A549 (cell line): ENCODE measurements around the gene SLC25A10. TPM values are rescaled to one million over a fixed set of nuclear protein-coding genes. Genes with fewer than 3 reads are reported as not detected.

Experiments
- ATAC-seq, 2 experiments: fragments of 200-7000 bp in 1 of 2; fragments of >200 bp in 1 of 2; cut with Nextera tagmentation in 1 of 2; cut with Tn5 transposase in 1 of 2; 3 replicates each; pipeline versions ENCODE4 v1.8.0 to v1.9.1; 2018 to 2020; ENCODE audit warnings: mild to moderate bottlenecking in 1 of 2, moderate library complexity in 1 of 2
- CTCF ChIA-PET: fragments of 300-600 bp; sonication (Branson Sonifier 250); formaldehyde crosslinking; extraction: SDS; loops from one replicate; lab custom pipeline; 2021; ENCODE audit warnings: antibody characterized with exemption, inconsistent platforms; lab: Yijun Ruan, JAX
- POLR2A ChIA-PET: fragments of 350-600 bp; formaldehyde crosslinking; extraction: SDS; loops from one replicate; lab custom pipeline; 2021; ENCODE audit warnings: antibody characterized with exemption, inconsistent platforms; lab: Yijun Ruan, JAX
- DNase-seq, 2 experiments: peaks; one replicate each; pipeline versions ENCODE4 v3.0.0 to v3.0.0-alpha.2; 2011 to 2016; ENCODE audit warnings: low read depth in 1 of 2, low spot score in 1 of 2
- FAIRE-seq: peaks from 2 replicates; lab custom pipeline; 2011; peaks lifted over from hg19 to GRCh38; lab: Jason Lieb, UNC
- H3K27ac ChIP-seq, 2 experiments: fragments of >200 bp; sonication (Bioruptor Twin); formaldehyde crosslinking; 3 replicates each; pipeline ENCODE4 v1.5.1; 2016 to 2017
- H3K4me1 ChIP-seq: fragments of >200 bp; sonication (Bioruptor Twin); formaldehyde crosslinking; 3 replicates; pipeline ENCODE4 v1.6.1; 2016
- H3K4me2 ChIP-seq: fragments of >200 bp; sonication (Bioruptor Twin); formaldehyde crosslinking; 3 replicates; pipeline ENCODE4 v1.6.1; 2016
- H3K4me3 ChIP-seq: fragments of >200 bp; sonication (Bioruptor Twin); formaldehyde crosslinking; 3 replicates; pipeline ENCODE4 v1.5.1; 2016
- H3K9me3 ChIP-seq: fragments of >200 bp; sonication (Bioruptor Twin); formaldehyde crosslinking; 3 replicates; pipeline ENCODE4 v1.6.1; 2016
- BHLHE40 ChIP-seq: IDR thresholded peaks from 2 replicates; pipeline ENCODE4 v1.6.1; 2012; ENCODE audit warnings: low read depth, low read length, inconsistent platforms
- CHD4 ChIP-seq: fragments of 200-600 bp; sonication (generic); IDR thresholded peaks from 2 replicates; pipeline ENCODE4 v1.6.1; 2016; ENCODE audit warnings: antibody characterized with exemption, mild to moderate bottlenecking, borderline replicate concordance
- EHF ChIP-seq: fragments of 250-450 bp; sonication (Bioruptor Pico); IDR thresholded peaks from 2 replicates; pipeline ENCODE4 v1.5.0; 2020; ENCODE audit warnings: mild to moderate bottlenecking
- EHMT2 ChIP-seq: fragments of 200-600 bp; sonication (generic); IDR thresholded peaks from 2 replicates; pipeline ENCODE4 v1.6.1; 2016; ENCODE audit warnings: antibody characterized with exemption, low read depth, mild to moderate bottlenecking, moderate library complexity
- ESRRA ChIP-seq: fragments of 150-350 bp; IDR thresholded peaks from 2 replicates; pipeline ENCODE4 v1.6.1; 2014; ENCODE audit warnings: mild to moderate bottlenecking, low read length, borderline replicate concordance
- FOXS1 ChIP-seq: fragments of 250-450 bp; sonication (Bioruptor Pico); IDR thresholded peaks from 2 replicates; pipeline ENCODE4 v1.5.0; 2020; ENCODE audit warnings: mild to moderate bottlenecking, moderate library complexity
- NFE2L2 ChIP-seq: fragments of 150-350 bp; conservative IDR thresholded peaks from 2 replicates; pipeline ENCODE4 v1.6.1; 2014; ENCODE audit warnings: low read length
- NPAS2 ChIP-seq: fragments of 250-450 bp; sonication (Bioruptor Pico); IDR thresholded peaks from 2 replicates; pipeline ENCODE4 v1.8.0; 2022; ENCODE audit warnings: mild to moderate bottlenecking, moderate library complexity, borderline replicate concordance
- PHF8 ChIP-seq: fragments of 200-600 bp; sonication (generic); IDR thresholded peaks from 2 replicates; pipeline ENCODE4 v1.6.1; 2016; ENCODE audit warnings: low read depth, mild to moderate bottlenecking, antibody characterized with exemption, moderate library complexity, borderline replicate concordance
- POLR2A ChIP-seq: IDR thresholded peaks from 2 replicates; pipeline ENCODE4 v1.6.1; 2012; ENCODE audit warnings: mild to moderate bottlenecking, low read length
- POLR2AphosphoS2 ChIP-seq: conservative IDR thresholded peaks from 2 replicates; pipeline ENCODE4 v1.6.1; 2012; ENCODE audit warnings: low read length, improper control_type of control experiment, inconsistent platforms
- RAD21 ChIP-seq, 2 experiments: fragments of >200 bp in 1 of 2; sonication (Bioruptor Twin) in 1 of 2; formaldehyde crosslinking in 1 of 2; IDR thresholded peaks in 1 of 2; conservative IDR thresholded peaks in 1 of 2; 2 replicates in 1 of 2; 3 replicates in 1 of 2; pipeline ENCODE4 v1.6.1; 2012 to 2018; ENCODE audit warnings: inconsistent platforms in 1 of 2
- RARB ChIP-seq: fragments of 250-450 bp; sonication (Bioruptor Pico); IDR thresholded peaks from 2 replicates; pipeline ENCODE4 v1.8.0; 2021; ENCODE audit warnings: mild to moderate bottlenecking, moderate library complexity
- SREBF2 ChIP-seq: fragments of 450-650 bp; IDR thresholded peaks from 2 replicates; pipeline ENCODE4 v1.6.1; 2014; ENCODE audit warnings: mild to moderate bottlenecking, moderate library complexity
- ZSCAN20 ChIP-seq: fragments of 250-450 bp; sonication (Bioruptor Pico); IDR thresholded peaks from 2 replicates; pipeline ENCODE4 v1.8.0; 2022; ENCODE audit warnings: mild to moderate bottlenecking, moderate library complexity
- WGBS: methylation state at CpG from one replicate; pipeline ENCODE4 v1.1.6; 2017; ENCODE audit errors: missing lambda C conversion rate; 5-methylcytosine and 5-hydroxymethylcytosine counted together
- polyA plus RNA-seq, 4 experiments: library from polyadenylated mRNA; depleted of rRNA in 3 of 4; stranded (reverse); fragments of >200 nt; fragmentation: RNase III in 1 of 4; extraction: RNeasy Plus Mini Kit Qiagen cat#74134 plus additional on column Dnase treatment in 1 of 4; gene quantifications; 2 replicates in 3 of 4; 3 replicates in 1 of 4; pipeline ENCODE4 v1.2.3, GENCODE V29; 2011 to 2017
- TF ChIP-seq, protein P1 (sequence below): fragments of >200 bp; sonication (Bioruptor Twin); formaldehyde crosslinking; IDR thresholded peaks from 2 replicates; pipeline ENCODE4 v1.6.1; 2016
- TF ChIP-seq, protein P2 (sequence below): fragments of >200 bp; sonication (Bioruptor Twin); formaldehyde crosslinking; IDR thresholded peaks from 3 replicates; pipeline ENCODE4 v1.5.1; 2016
- TF ChIP-seq, protein P3 (sequence below): IDR thresholded peaks from 2 replicates; pipeline ENCODE4 v1.6.1; 2012; ENCODE audit warnings: low read depth, borderline replicate concordance

Gene SLC25A10
- polyA plus RNA-seq, 2 of the 4 experiments (the other 2 are of a cell fraction): 20.0 to 47.0 TPM

DNA sequence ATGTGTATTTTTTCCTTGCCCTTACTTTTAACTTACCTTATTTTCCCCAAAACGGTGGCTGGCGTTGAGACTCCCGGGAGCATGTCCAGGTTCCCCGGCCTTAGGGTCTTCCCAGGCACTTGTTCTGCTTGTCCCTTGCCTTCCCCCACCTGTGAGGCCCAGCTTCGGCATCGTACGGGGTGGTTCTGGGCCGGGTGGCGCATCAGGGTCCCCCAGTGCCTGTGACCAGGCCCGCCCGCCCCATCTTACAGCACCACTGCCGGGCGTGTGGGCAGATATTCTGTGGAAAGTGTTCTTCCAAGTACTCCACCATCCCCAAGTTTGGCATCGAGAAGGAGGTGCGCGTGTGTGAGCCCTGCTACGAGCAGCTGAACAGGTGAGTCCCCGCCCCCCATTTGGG is 20.9 kb upstream of the SLC25A10 start (continued):
- no peak for TF ChIP-seq CHD4
- no peak for TF ChIP-seq ESRRA
- TF ChIP-seq BHLHE40: no peak
- TF ChIP-seq ZSCAN20 (CRISPR knock-in tag): no peak

DNA sequence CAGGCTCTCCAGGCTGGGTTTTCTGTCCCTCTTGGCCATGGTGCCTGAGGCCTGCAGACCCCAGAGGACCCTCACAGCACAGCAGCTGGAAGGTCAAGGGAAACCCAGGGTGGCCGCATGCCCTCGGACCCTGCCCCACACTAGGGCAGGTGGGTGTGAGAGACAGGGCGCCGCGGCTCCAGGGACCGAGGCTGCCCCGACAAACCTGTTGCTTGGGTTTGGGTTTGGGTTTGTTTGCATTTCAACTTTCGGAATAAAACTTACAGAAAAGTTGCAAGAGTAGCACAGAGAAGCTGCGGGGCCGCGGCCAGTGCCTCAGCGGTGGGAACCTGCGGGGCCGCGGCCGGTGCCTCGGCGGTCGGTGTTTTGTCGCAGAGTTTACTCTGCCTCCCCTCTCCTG is 20.5 kb upstream of the SLC25A10 start:
- 96% methylated on average over 20 of the region's 20 CpGs for WGBS
- CTCF ChIA-PET: interaction anchor here (1.2 to 3.0 kb wide), 2 partner anchors 11 to 139 kb away, joined by 4 to 19 read pairs; partner anchors contain the start of gene MRPL12
- no peak for TF ChIP-seq EHMT2
- TF ChIP-seq, protein P1, sequence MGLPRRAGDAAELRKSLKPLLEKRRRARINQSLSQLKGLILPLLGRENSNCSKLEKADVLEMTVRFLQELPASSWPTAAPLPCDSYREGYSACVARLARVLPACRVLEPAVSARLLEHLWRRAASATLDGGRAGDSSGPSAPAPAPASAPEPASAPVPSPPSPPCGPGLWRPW: no peak
- TF ChIP-seq EHF: no peak
- TF ChIP-seq SREBF2: no peak
- no peak for TF ChIP-seq ZSCAN20 (CRISPR knock-in tag)
- no peak for TF ChIP-seq NFE2L2
- no peak for TF ChIP-seq PHF8
- no peak for TF ChIP-seq NPAS2 (CRISPR knock-in tag)
- TF ChIP-seq, all 56 proteins: peak for 0
- Histone ChIP-seq H3K27ac (no peak overlapping the region), H3K4me2 (no peak overlapping the region), H3K9me3 (no peaks in the 10 kb centered on the region), H3K4me3 (no peak overlapping the region), H3K4me1 (no peaks in the 10 kb centered on the region)
- ATAC-seq (no peak), FAIRE-seq (no peak), DNase-seq (no peak)
- POLR2A ChIA-PET: interaction anchor here (1.1 to 2.1 kb wide), 2 partner anchors 8 to 11 kb away, joined by 3 to 11 read pairs; partner anchors contain the start of genes ARL16, HGS and MRPL12

DNA sequence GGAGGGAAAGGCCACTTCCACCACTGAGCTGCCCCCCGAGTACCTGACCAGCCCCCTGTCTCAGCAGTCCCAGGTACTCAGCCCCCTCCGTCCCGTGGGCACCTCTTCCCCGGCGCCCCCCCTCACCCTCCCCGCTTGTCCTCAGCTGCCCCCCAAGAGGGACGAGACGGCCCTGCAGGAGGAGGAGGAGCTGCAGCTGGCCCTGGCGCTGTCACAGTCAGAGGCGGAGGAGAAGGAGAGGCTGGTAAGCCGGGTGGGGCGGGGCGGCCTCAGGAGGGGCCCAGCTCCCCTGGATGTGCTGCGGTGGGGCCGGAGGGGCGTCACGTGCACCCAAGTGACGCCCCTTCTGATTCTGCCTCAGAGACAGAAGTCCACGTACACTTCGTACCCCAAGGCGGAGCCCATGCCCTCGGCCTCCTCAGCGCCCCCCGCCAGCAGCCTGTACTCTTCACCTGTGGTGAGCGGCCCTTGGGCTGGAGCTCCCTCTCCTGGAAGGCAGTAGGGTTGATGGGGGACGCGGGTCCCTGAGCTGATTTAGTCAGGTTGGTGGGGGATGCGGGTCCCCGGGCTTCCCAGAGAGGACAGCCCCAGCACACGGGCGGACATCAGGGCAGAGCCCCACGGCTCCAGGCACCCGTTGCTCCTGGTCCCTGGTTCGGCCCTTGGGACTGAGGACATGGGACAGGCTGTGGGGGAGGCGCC is 18.4 kb upstream of the SLC25A10 start:
- H3K9me3 ChIP-seq: no peaks in the 10 kb centered on the region
- H3K27ac ChIP-seq: no peak overlapping the region
- TF ChIP-seq SREBF2 (no peak), RAD21 (conservative IDR thresholded peaks at IDR 0.05 in 1 of 2, IDR thresholded peaks at IDR 0.05 in 1 of 2) (peak in 1 of 2 experiments; percentile 45; a peak in 1 of 5 replicates)
- TF ChIP-seq, protein P2, sequence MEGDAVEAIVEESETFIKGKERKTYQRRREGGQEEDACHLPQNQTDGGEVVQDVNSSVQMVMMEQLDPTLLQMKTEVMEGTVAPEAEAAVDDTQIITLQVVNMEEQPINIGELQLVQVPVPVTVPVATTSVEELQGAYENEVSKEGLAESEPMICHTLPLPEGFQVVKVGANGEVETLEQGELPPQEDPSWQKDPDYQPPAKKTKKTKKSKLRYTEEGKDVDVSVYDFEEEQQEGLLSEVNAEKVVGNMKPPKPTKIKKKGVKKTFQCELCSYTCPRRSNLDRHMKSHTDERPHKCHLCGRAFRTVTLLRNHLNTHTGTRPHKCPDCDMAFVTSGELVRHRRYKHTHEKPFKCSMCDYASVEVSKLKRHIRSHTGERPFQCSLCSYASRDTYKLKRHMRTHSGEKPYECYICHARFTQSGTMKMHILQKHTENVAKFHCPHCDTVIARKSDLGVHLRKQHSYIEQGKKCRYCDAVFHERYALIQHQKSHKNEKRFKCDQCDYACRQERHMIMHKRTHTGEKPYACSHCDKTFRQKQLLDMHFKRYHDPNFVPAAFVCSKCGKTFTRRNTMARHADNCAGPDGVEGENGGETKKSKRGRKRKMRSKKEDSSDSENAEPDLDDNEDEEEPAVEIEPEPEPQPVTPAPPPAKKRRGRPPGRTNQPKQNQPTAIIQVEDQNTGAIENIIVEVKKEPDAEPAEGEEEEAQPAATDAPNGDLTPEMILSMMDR: peak; percentile 24; the same call in 2 of the 3 replicates
- H3K4me2 ChIP-seq: no peak overlapping the region
- no peak overlapping the region for H3K4me3 ChIP-seq
- FAIRE-seq (no peak), DNase-seq (no peak), ATAC-seq (peak; percentile 31 to 45; a peak in 3 of 6 replicates)
- ChIA-PET CTCF (interaction anchor here (0.6 to 5.1 kb wide), 9 partner anchors 9 to 326 kb away, joined by 3 to 54 read pairs (median 4); partner anchors contain the start of genes ARL16, HGS and MRPL12), POLR2A (interaction anchor here (1.5 to 2.1 kb wide), 2 partner anchors 9 to 10 kb away, joined by 5 to 11 read pairs; partner anchors contain the start of genes ARL16, HGS and MRPL12)
- no peaks in the 10 kb centered on the region for H3K4me1 ChIP-seq
- WGBS: 86% methylated on average over 23 of the region's 35 CpGs

DNA sequence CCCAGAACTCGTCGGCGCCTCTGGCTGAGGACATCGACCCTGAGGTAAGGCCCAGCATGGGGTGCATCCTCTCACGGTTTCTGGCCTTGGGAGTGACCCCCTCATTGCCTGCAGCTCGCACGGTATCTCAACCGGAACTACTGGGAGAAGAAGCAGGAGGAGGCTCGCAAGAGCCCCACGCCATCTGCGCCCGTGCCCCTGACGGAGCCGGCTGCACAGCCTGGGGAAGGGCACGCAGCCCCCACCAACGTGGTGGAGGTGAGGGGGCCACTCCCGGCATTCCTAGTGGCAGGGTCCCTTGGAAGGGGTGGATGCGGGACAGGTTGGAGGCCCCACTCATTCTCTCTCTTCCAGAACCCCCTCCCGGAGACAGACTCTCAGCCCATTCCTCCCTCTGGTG is 17.3 kb upstream of the SLC25A10 start:
- no peaks in the 10 kb centered on the region for H3K9me3 ChIP-seq

More for the DNA sequence above, 17.3 kb upstream of the SLC25A10 start:
- ATAC-seq (no peak), FAIRE-seq (no peak), DNase-seq (no peak)
- Histone ChIP-seq H3K4me3 (no peak overlapping the region), H3K27ac (no peak overlapping the region), H3K4me2 (no peak overlapping the region), H3K4me1 (no peaks in the 10 kb centered on the region)
- CTCF ChIA-PET: interaction anchor here (1.2 to 5.1 kb wide), 4 partner anchors 11 to 19 kb away, joined by 3 to 54 read pairs (median 6); partner anchors contain the start of genes ARL16 and HGS
- WGBS: 98% methylated on average over 19 of the region's 19 CpGs
- TF ChIP-seq POLR2AphosphoS2: 0 out of 2 replicates have a peak, but pooled peaks have one; percentile 31
- TF ChIP-seq, protein P3, sequence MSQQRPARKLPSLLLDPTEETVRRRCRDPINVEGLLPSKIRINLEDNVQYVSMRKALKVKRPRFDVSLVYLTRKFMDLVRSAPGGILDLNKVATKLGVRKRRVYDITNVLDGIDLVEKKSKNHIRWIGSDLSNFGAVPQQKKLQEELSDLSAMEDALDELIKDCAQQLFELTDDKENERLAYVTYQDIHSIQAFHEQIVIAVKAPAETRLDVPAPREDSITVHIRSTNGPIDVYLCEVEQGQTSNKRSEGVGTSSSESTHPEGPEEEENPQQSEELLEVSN: no peak
- no peak for TF ChIP-seq RARB (CRISPR knock-in tag)
- no peak for TF ChIP-seq PHF8
- no peak for TF ChIP-seq FOXS1 (CRISPR knock-in tag)
- TF ChIP-seq POLR2A: no peak
- POLR2A ChIA-PET: interaction anchor here (1.6 kb wide), 1 partner anchor 11 kb away, joined by 6 read pairs; the partner anchor contains the start of genes ARL16 and HGS
